Stimulated activated CD4-positive, alpha-beta T cell treated with anti-CD3 and anti-CD28 coated beads, Interleukin-12 subunit alpha, Interleukin-12 subunit beta, amount 100 ng/mL, for 48 hours (primary cell): ENCODE data around the gene TMEM125.

Experiments
- DNase-seq, 3 donors: peaks; one replicate each; pipeline ENCODE4 v3.0.0-alpha.2; 2020; ENCODE audit warnings: low read depth in 2 of 3, low spot score in 1 of 3

TMEM125 gene

DNA sequence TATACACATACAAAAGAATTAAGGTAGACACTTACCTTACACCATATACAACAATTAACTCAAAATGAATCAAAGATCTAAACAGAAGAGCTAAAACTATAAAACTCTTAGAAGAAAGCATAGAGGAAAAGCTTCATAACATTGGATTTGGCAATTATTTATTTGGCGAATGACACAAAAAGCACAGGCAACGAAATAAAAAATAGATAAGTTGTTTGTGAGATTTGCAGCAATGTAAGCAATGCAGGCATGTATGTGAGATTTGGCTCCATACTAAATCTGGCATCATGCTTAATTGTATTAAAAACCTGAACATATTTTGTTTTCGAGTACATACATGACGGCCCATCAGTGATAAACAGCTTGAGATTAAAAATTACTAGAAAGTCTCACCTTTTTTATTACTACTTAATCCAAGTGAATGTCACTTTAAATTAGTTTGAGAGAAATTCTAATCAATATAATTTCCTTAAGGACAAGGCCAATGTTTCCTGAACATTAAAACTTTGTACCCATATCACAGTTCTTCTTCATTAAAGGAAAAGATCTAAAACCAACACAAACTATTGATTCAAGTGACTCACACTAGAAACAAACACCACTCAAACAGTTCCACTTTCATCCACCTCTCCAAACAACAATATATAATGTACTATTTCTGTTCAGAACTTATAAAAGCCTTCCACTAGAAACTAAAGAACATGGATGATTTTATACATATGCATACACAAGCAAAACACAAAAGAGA lies 23.1 kb upstream of the TMEM125 start:
- no peak for DNase-seq

GRCh38 chr1:43247256-43247921 lies 22.4 kb upstream of the TMEM125 start:
- DNase-seq, result no peak

DNA sequence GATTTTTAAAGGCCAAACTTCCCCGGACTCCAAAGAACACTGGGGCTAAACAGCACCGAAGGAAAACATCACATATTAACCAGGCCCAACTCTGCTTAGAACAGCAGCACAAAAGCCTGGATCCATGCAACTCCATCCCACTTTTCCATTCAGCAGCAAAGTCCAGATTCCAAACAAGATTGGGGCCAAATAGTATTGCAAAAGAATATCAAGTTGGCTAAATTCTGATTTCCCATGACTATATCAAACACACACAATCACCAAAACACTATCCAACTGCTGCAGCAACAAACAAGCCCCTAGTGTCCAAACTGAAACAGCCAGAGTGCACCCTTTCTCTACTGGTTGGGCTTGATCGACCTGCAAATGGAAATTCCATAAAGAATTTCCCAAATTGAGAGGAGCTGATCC lies 19.4 kb upstream of the TMEM125 start:
- DNase-seq, result no peak

GRCh38 chr1:43251024-43251423 lies 18.8 kb upstream of the TMEM125 start:
- no peak for DNase-seq

GRCh38 chr1:43252225-43252624 lies 17.6 kb upstream of the TMEM125 start:
- DNase-seq, result no peak

GRCh38 chr1:43253173-43253572 lies 16.6 kb upstream of the TMEM125 start:
- DNase-seq, result no peak

DNA sequence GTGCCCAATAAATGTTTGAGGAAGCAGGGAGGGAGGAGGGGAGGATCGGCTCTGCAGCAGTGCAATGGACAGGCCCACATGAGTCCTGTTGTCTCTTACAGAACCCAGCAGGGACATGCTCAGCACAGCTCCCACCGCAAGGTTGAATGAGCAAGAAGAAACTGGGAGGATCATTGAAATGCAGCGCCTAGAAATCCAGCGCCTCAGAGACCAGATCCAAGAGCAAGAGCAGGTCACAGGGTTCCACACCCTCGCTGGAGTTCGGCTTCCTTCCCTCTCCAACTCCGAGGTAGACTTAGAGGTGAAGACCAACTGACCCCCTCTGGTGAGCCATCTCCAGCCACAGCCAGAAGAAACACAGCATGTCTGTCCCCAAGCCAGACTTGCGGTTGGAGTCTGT lies 15.9 kb upstream of the TMEM125 start:
- DNase-seq, result no peak

GRCh38 chr1:43255438-43256210 lies 14.2 kb upstream of the TMEM125 start:
- no peak for DNase-seq

- DNase-seq, result no peak
Measured at GRCh38 chr1:43256675-43257570, 12.9 kb upstream of the TMEM125 start.

DNA sequence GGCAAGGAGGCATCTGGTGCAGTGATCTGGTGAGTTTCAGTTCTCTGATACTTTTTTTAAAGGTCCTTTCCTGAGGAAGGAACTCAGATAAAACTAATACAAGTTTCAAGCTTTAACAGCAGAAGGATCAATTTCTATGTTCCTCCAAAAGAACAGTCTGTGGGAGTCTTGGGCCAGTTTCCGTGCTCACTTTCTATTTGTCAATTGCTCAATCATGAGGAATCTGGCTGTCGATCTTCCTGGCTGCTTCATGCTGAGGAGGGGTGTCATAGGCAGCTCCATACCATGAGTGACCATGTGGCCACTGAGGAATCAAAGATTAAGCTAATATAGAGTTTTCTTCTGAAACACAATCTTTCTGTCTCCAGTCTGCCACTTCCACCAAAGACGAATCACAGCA lies 11.4 kb upstream of the TMEM125 start:
- no peak for DNase-seq

DNA sequence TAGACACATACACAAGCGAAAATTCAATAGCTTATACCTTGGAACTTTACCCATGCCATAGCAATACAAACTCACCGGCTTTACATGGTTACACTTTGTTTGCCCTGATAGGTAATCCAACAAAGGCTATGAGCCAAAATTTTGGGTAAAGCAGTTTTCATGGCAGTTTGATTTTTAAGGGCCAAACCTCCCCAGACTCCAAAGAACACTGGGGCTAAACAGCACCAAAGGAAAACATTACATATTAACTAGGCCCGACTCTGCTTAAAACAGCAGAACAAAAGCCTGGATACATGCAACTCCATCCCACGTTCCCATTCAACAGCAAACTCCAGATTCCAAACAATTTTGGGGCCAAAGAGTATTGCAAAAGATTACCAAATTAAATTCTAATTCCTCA lies 4.4 kb upstream of the TMEM125 start:
- no peak for DNase-seq

DNA sequence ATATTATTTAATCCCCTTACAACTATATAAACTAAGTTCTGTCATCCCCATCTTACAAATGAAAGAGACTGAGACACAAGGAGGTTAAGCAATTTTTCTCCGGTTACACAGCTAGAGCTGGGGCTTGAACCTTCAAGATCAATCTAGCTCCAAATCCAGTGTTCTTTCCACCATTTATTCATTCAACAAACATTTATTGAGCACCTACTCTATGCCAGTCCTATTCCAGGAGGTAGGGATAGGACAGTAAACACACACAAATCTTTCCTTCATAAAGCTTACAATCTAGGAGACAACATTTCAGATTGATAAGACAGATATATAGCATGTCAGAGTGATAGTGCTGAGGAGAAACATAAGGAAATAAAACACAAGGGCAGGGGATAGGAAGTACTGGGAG lies 2.9 kb upstream of the TMEM125 start:
- DNase-seq, result no peak

- DNase-seq, result no peak
Measured at GRCh38 chr1:43267291-43267805, 2.4 kb upstream of the TMEM125 start.

- no peak for DNase-seq
Measured at GRCh38 chr1:43267818-43268425, 1.9 kb upstream of the TMEM125 start.

DNA sequence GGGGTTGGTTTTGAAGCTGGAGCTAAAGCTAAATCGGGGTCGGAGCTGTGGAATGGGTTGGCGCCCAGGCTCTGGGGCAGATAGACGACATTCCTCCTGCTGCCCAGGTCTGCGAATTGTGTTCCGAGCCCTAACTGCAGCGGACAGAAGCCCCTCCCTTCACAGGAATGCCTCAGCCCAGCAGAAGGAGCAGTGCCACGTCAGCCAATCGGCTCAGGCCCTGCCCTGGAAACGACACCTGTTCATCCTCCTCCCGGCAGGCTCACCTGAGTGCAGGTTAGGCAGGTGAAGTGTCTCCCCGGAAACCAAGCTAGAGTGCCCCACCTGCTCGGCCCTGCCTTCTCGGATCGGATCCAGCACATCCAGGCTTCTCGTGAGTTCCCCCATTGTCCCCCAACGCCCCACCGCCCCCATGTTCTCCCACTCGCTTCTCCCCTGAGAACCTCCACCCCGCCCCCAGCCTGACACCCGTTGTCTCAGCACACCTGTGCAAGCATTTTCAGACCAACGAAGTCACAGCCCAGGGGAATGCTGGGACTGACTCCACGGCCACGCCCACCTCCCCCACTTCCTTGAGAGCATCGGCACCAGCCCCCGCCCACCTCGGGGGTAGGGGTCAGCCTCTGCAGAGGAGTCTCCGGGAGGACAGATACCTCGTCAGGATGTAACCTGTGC lies 775 bp downstream of the TMEM125 start:
- DNase-seq, result no peak

GRCh38 chr1:43271186-43272118 lies 1.7 kb downstream of the TMEM125 start:
- DNase-seq, result no peak

GRCh38 chr1:43272161-43272560 lies 2.4 kb downstream of the TMEM125 start:
- no peak for DNase-seq
